ENCODE measurements around the gene LHFPL6. TPM values are rescaled to one million over a fixed set of nuclear protein-coding genes. Genes with fewer than 3 reads are reported as not detected.
A peak's percentile ranks its signal among the peaks of the same experiment; 100 is the strongest.

LHFPL6 gene
- total and polyA plus RNA-seq, 10 of the 15 experiments (the other 5 are each of a cell fraction or from before 2014, with no cell fraction given) = 0.11 to 4.6 (median 0.41) TPM

DNA sequence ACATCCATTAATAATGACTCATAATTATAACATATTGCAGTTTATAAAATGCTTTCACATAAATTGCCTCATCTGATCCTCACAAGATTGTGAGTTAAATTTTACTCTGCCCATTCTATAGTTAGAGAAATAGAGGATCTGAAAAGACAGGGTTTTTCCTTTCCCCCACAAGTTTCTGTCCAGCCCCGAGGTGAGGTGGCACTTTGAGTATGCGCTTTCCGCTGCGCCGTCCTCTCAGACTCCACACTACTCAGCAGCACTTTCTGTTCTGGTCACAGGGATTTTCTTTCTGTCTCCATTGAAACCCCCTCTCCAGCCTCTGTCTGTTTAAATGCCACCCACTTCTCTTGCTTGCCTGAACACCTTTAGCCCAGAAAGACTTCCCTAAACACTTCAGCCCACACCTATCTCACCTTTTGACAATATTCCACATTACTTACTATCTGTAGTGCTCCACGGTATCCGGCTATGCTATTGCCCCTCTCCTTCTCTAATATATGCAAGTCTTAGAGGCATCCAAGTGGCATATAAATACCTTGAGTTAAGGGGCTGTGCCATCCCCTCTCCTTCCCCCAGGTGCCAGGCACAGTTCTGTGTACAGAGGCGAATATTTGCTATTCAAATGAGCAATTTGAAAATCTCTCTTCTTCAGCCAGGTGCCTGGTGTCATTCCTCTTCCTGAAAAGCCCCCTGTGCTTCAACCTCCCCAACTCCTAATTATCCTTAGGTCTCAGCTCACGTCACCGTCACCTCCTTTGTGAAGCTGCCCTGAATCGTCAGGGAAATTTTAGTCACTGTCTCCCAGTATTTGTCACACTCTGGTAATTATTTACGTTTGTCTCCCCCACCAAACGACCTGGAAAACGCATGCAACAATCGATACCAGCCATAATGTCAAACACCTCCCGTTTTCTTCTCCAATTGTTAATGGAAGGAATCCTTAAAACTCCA, 296.1 kb downstream of the LHFPL6 start (continued):
- no peak for TF ChIP-seq NFYA (IDR thresholded peaks at IDR 0.05; ENCODE audit: borderline replicate concordance, low read depth, low read length)
- TF ChIP-seq SMC3 (IDR thresholded peaks at IDR 0.05; ENCODE audit: borderline replicate concordance, low read length) = no peak
- TF ChIP-seq, protein P1, sequence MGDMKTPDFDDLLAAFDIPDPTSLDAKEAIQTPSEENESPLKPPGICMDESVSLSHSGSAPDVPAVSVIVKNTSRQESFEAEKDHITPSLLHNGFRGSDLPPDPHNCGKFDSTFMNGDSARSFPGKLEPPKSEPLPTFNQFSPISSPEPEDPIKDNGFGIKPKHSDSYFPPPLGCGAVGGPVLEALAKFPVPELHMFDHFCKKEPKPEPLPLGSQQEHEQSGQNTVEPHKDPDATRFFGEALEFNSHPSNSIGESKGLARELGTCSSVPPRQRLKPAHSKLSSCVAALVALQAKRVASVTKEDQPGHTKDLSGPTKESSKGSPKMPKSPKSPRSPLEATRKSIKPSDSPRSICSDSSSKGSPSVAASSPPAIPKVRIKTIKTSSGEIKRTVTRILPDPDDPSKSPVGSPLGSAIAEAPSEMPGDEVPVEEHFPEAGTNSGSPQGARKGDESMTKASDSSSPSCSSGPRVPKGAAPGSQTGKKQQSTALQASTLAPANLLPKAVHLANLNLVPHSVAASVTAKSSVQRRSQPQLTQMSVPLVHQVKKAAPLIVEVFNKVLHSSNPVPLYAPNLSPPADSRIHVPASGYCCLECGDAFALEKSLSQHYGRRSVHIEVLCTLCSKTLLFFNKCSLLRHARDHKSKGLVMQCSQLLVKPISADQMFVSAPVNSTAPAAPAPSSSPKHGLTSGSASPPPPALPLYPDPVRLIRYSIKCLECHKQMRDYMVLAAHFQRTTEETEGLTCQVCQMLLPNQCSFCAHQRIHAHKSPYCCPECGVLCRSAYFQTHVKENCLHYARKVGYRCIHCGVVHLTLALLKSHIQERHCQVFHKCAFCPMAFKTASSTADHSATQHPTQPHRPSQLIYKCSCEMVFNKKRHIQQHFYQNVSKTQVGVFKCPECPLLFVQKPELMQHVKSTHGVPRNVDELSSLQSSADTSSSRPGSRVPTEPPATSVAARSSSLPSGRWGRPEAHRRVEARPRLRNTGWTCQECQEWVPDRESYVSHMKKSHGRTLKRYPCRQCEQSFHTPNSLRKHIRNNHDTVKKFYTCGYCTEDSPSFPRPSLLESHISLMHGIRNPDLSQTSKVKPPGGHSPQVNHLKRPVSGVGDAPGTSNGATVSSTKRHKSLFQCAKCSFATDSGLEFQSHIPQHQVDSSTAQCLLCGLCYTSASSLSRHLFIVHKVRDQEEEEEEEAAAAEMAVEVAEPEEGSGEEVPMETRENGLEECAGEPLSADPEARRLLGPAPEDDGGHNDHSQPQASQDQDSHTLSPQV (IDR thresholded peaks at IDR 0.05) = no peak
- TF ChIP-seq ZZZ3 (IDR thresholded peaks at IDR 0.05; ENCODE audit: control insufficient read depth, insufficient read length, low read depth) = no peak
- TF ChIP-seq RB1 (IDR thresholded peaks at IDR 0.05; ENCODE audit: borderline replicate concordance) = no peak
- TF ChIP-seq SREBF2 (IDR thresholded peaks at IDR 0.05; ENCODE audit: low read length) = no peak
- TF ChIP-seq, protein P2, sequence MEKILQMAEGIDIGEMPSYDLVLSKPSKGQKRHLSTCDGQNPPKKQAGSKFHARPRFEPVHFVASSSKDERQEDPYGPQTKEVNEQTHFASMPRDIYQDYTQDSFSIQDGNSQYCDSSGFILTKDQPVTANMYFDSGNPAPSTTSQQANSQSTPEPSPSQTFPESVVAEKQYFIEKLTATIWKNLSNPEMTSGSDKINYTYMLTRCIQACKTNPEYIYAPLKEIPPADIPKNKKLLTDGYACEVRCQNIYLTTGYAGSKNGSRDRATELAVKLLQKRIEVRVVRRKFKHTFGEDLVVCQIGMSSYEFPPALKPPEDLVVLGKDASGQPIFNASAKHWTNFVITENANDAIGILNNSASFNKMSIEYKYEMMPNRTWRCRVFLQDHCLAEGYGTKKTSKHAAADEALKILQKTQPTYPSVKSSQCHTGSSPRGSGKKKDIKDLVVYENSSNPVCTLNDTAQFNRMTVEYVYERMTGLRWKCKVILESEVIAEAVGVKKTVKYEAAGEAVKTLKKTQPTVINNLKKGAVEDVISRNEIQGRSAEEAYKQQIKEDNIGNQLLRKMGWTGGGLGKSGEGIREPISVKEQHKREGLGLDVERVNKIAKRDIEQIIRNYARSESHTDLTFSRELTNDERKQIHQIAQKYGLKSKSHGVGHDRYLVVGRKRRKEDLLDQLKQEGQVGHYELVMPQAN (conservative IDR thresholded peaks at IDR 0.05) = no peak
- TF ChIP-seq, protein P3, sequence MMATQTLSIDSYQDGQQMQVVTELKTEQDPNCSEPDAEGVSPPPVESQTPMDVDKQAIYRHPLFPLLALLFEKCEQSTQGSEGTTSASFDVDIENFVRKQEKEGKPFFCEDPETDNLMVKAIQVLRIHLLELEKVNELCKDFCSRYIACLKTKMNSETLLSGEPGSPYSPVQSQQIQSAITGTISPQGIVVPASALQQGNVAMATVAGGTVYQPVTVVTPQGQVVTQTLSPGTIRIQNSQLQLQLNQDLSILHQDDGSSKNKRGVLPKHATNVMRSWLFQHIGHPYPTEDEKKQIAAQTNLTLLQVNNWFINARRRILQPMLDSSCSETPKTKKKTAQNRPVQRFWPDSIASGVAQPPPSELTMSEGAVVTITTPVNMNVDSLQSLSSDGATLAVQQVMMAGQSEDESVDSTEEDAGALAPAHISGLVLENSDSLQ (IDR thresholded peaks at IDR 0.05) = no peak
- TF ChIP-seq CREM (IDR thresholded peaks at IDR 0.05; ENCODE audit: low read depth) = peak; percentile 68
- no peak for TF ChIP-seq ZBTB33 (IDR thresholded peaks at IDR 0.05)
- TF ChIP-seq IKZF2 (IDR thresholded peaks at IDR 0.05) = peak; percentile 87 to 88
- TF ChIP-seq, protein P4, sequence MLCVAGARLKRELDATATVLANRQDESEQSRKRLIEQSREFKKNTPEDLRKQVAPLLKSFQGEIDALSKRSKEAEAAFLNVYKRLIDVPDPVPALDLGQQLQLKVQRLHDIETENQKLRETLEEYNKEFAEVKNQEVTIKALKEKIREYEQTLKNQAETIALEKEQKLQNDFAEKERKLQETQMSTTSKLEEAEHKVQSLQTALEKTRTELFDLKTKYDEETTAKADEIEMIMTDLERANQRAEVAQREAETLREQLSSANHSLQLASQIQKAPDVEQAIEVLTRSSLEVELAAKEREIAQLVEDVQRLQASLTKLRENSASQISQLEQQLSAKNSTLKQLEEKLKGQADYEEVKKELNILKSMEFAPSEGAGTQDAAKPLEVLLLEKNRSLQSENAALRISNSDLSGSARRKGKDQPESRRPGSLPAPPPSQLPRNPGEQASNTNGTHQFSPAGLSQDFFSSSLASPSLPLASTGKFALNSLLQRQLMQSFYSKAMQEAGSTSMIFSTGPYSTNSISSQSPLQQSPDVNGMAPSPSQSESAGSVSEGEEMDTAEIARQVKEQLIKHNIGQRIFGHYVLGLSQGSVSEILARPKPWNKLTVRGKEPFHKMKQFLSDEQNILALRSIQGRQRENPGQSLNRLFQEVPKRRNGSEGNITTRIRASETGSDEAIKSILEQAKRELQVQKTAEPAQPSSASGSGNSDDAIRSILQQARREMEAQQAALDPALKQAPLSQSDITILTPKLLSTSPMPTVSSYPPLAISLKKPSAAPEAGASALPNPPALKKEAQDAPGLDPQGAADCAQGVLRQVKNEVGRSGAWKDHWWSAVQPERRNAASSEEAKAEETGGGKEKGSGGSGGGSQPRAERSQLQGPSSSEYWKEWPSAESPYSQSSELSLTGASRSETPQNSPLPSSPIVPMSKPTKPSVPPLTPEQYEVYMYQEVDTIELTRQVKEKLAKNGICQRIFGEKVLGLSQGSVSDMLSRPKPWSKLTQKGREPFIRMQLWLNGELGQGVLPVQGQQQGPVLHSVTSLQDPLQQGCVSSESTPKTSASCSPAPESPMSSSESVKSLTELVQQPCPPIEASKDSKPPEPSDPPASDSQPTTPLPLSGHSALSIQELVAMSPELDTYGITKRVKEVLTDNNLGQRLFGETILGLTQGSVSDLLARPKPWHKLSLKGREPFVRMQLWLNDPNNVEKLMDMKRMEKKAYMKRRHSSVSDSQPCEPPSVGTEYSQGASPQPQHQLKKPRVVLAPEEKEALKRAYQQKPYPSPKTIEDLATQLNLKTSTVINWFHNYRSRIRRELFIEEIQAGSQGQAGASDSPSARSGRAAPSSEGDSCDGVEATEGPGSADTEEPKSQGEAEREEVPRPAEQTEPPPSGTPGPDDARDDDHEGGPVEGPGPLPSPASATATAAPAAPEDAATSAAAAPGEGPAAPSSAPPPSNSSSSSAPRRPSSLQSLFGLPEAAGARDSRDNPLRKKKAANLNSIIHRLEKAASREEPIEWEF (IDR thresholded peaks at IDR 0.05; ENCODE audit: insufficient replicate concordance, low read depth, low read length) = no peak
- TF ChIP-seq WRNIP1 (IDR thresholded peaks at IDR 0.05; ENCODE audit: borderline replicate concordance, low read depth, low read length) = no peak
